Lung (tissue), 16 donors: ENCODE measurements around the gene SYDE1. TPM values are rescaled to one million over a fixed set of nuclear protein-coding genes. Genes with fewer than 3 reads are reported as not detected.
"Not testable (repeated sequence)": the region's sequence is repeated elsewhere in the genome, so short reads cannot be mapped to it uniquely, and the experiment has no call there.

Experiments
- ATAC-seq: fragments of 200-7000 bp; cut with Tn5 transposase; one replicate; pipeline ENCODE4 v1.9.1; 2020; ENCODE audit warnings: moderate number of reproducible peaks; ENCODE audit not compliant: insufficient read depth, low FRiP score
- DNase-seq, 3 donors: peaks; one replicate each; pipeline ENCODE4 v3.0.0-alpha.2; 2013 to 2017
- H3K27ac ChIP-seq, 2 donors: one replicate each; pipeline ENCODE4 v1.5.1; 2013; ENCODE audit warnings: mild to moderate bottlenecking in 2 of 2, moderate library complexity in 2 of 2, control low read depth in 1 of 2, inconsistent platforms in 1 of 2, low read depth in 1 of 2, low read length in 1 of 2
- H3K27me3 ChIP-seq, 3 donors: one replicate each; pipeline ENCODE4 v1.5.1; 2013; ENCODE audit warnings: low read length in 2 of 3; ENCODE audit not compliant: control insufficient read depth in 3 of 3, insufficient read depth in 3 of 3
- H3K36me3 ChIP-seq, 4 donors: one replicate each; pipeline ENCODE4 v1.5.1; 2013; ENCODE audit warnings: low read length in 4 of 4, mild to moderate bottlenecking in 1 of 4, moderate library complexity in 1 of 4; ENCODE audit not compliant: control insufficient read depth in 4 of 4, insufficient read depth in 4 of 4
- H3K4me1 ChIP-seq, 5 donors: one replicate each; pipeline ENCODE4 v1.5.1; 2013; ENCODE audit warnings: low read length in 5 of 5, mild to moderate bottlenecking in 2 of 5, moderate library complexity in 1 of 5; ENCODE audit not compliant: control insufficient read depth in 5 of 5, insufficient read depth in 5 of 5
- H3K4me3 ChIP-seq: one replicate; pipeline ENCODE4 v1.5.1; 2013; ENCODE audit warnings: mild to moderate bottlenecking, control low read depth, moderate library complexity
- H3K9ac ChIP-seq, 2 donors: one replicate each; pipeline ENCODE4 v1.5.1; 2013; ENCODE audit warnings: low read length in 2 of 2, control low read depth in 1 of 2; ENCODE audit not compliant: insufficient read depth in 1 of 2
- H3K9me3 ChIP-seq, 4 donors: one replicate each; pipeline ENCODE4 v1.5.1; 2013; ENCODE audit warnings: low read length in 3 of 4, mild to moderate bottlenecking in 1 of 4, moderate library complexity in 1 of 4; ENCODE audit not compliant: control insufficient read depth in 4 of 4, insufficient read depth in 3 of 4
- CTCF ChIP-seq: IDR thresholded peaks from 2 replicates; pipeline ENCODE4 v1.5.1; 2012; ENCODE audit warnings: mild to moderate bottlenecking; ENCODE audit errors: control extremely low read depth, extremely low read depth
- WGBS, 2 donors: extraction: QIAGEN DNeasy Blood & Tissue Kit; methylation state at CpG; one replicate each; pipeline ENCODE4 v1.1.7; 2013; 5-methylcytosine and 5-hydroxymethylcytosine counted together
- long read RNA-seq, 5 donors: transcript quantifications; one replicate each; lab custom pipeline, GENCODE V29; 2026
- polyA plus RNA-seq, 2 donors: library from polyadenylated mRNA; stranded (reverse); fragments of 200-250 nt; gene quantifications; one replicate each; pipeline ENCODE4 v1.2.1, GENCODE V29; 2013
- total RNA-seq, 2 donors: library from RNA; depleted of rRNA in 1 of 2; stranded (reverse); fragments of >200 nt in 1 of 2; gene quantifications; one replicate each; pipeline ENCODE4 v1.2.1, GENCODE V29; 2014 to 2021
- donor health status: control.
- donor health status: control.
- donor health status: Bipolar disorder and iron deficiency.
- donor health status: healthy.
- donor health status: DM: yes; HTN: yes; CAD: no.

The SYDE1 gene, protein sequence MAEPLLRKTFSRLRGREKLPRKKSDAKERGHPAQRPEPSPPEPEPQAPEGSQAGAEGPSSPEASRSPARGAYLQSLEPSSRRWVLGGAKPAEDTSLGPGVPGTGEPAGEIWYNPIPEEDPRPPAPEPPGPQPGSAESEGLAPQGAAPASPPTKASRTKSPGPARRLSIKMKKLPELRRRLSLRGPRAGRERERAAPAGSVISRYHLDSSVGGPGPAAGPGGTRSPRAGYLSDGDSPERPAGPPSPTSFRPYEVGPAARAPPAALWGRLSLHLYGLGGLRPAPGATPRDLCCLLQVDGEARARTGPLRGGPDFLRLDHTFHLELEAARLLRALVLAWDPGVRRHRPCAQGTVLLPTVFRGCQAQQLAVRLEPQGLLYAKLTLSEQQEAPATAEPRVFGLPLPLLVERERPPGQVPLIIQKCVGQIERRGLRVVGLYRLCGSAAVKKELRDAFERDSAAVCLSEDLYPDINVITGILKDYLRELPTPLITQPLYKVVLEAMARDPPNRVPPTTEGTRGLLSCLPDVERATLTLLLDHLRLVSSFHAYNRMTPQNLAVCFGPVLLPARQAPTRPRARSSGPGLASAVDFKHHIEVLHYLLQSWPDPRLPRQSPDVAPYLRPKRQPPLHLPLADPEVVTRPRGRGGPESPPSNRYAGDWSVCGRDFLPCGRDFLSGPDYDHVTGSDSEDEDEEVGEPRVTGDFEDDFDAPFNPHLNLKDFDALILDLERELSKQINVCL
- total RNA-seq = 10 to 100 TPM; 17.0 to 26.9 TPM
- 10 to 100 TPM in 1 of 2 donors, 1 to 10 TPM in 1; 5.5 to 16.5 TPM for polyA plus RNA-seq
- long read RNA-seq, donor 1, transcript SYDE1-201 (8 exons, 3,264 nt) = major isoform, 5 of 11 reads
- long read RNA-seq, donor 1, partial matches to known transcripts = 0 of 11 reads
- long read RNA-seq, donor 1, other reads (novel, unspliced or antisense) = 0 of 11 reads
- long read RNA-seq, donor 2, partial matches to known transcripts = 0 of 3 reads
- long read RNA-seq, donor 2, other reads (novel, unspliced or antisense) = 0 of 3 reads
- long read RNA-seq, donor 3, partial matches to known transcripts = 0 of 4 reads
- long read RNA-seq, donor 3, other reads (novel, unspliced or antisense) = 0 of 4 reads
- long read RNA-seq, donor 4, transcript SYDE1-201 (8 exons, 3,264 nt) = major isoform, 5 of 7 reads
- long read RNA-seq, donor 4, partial matches to known transcripts = 0 of 7 reads
- long read RNA-seq, donor 4, other reads (novel, unspliced or antisense) = 0 of 7 reads
- long read RNA-seq, donor 5, transcript SYDE1-201 (8 exons, 3,264 nt) = major isoform, 5 of 9 reads
- long read RNA-seq, donor 5, partial matches to known transcripts = 0 of 9 reads
- long read RNA-seq, donor 5, other reads (novel, unspliced or antisense) = 0 of 9 reads

GRCh38 chr19:15107061-15108010 lies at the start of gene SYDE1:
Gene SYDE1 (plus strand): TSS chr19:15107401. CDS start chr19:15107434, 33 bp downstream.
- ATAC-seq = peak; percentile 67

GRCh38 chr19:15062036-15062435 lies 45.2 kb upstream of the SYDE1 start:
- no peaks in the 10 kb centered on the region for H3K36me3 ChIP-seq
- ATAC-seq = no peak
- no peak overlapping the region for H3K4me3 ChIP-seq
- 76 to 86% methylated on average over 12 of the region's 12 CpGs for WGBS, 2 donors
- no peaks in the 10 kb centered on the region for H3K4me1 ChIP-seq
- peaks cover 0 to 3% (median 0%) of the 10 kb centered on the region in 4 donors for H3K9me3 ChIP-seq
- no peak overlapping the region for H3K27ac ChIP-seq
- H3K9ac ChIP-seq = no peak overlapping the region
- DNase-seq = no peak
- TF ChIP-seq CTCF = no peak
- H3K27me3 ChIP-seq = peaks cover 0 to 12% (median 0%) of the 10 kb centered on the region in 3 donors

More at GRCh38 chr19:15107061-15108010, at the start of gene SYDE1:
- DNase-seq = peak; percentile 88 to 89 (median 88)
- TF ChIP-seq CTCF = no peak
- peaks cover 0 to 28% (median 15%) of the 10 kb centered on the region in 4 donors for H3K36me3 ChIP-seq
- 2 to 3% methylated on average over 44 to 78 of the region's 78 CpGs for WGBS, 2 donors
- peaks cover 2 to 4% (median 4%) of the 10 kb centered on the region in 4 donors for H3K9me3 ChIP-seq
- H3K9ac ChIP-seq = peak within 1 kb of the TSS; percentile 63 to 90
- H3K27me3 ChIP-seq = no peaks in the 10 kb centered on the region
- H3K27ac ChIP-seq = peak within 1 kb of the TSS; percentile 93 to 94
- peaks cover 0 to 12% (median 0%) of the 10 kb centered on the region in 5 donors for H3K4me1 ChIP-seq
- H3K4me3 ChIP-seq = peak within 1 kb of the TSS; percentile 69

- not testable (repeated sequence) for H3K4me1 ChIP-seq, H3K36me3 ChIP-seq, H3K27ac ChIP-seq, DNase-seq, H3K9me3 ChIP-seq, H3K9ac ChIP-seq, ATAC-seq, H3K27me3 ChIP-seq, H3K4me3 ChIP-seq
- WGBS, 2 donors = 73 to 78% methylated on average over 4 of the region's 4 CpGs
Measured at GRCh38 chr19:15070386-15070785, 36.8 kb upstream of the SYDE1 start.
